GM20000 (cell line): ENCODE results near the gene B4GALT1.

Experiments
- DNase-seq: peaks from one replicate; pipeline ENCODE4 v3.0.0; 2012; ENCODE audit warnings: low spot score
- CTCF ChIP-seq: IDR thresholded peaks from 2 replicates; pipeline ENCODE4 v1.5.1; 2012; ENCODE audit warnings: mild to moderate bottlenecking, control low read depth; ENCODE audit errors: extremely low read depth, missing control alignments

The B4GALT1 gene

GRCh38 chr9:33198165-33198564, 31.0 kb upstream of the B4GALT1 start:
- DNase-seq, result no peak
- TF ChIP-seq CTCF, result no peak

GRCh38 chr9:33197279-33198152, 30.4 kb upstream of the B4GALT1 start:
- no peak for TF ChIP-seq CTCF
- DNase-seq, result no peak

GRCh38 chr9:33196736-33197135, 29.6 kb upstream of the B4GALT1 start:
- no peak for TF ChIP-seq CTCF
- no peak for DNase-seq

GRCh38 chr9:33193818-33194217, 26.7 kb upstream of the B4GALT1 start:
- no peak for DNase-seq

GRCh38 chr9:33192493-33193255, 25.5 kb upstream of the B4GALT1 start:
- TF ChIP-seq CTCF, result no peak
- DNase-seq, result no peak

More at GRCh38 chr9:33193818-33194217, 26.7 kb upstream of the B4GALT1 start:
- no peak for TF ChIP-seq CTCF

GRCh38 chr9:33190021-33190705, 23.0 kb upstream of the B4GALT1 start:
- DNase-seq, result no peak
- no peak for TF ChIP-seq CTCF
